Measurements from ENCODE around the gene SETD3. TPM values are rescaled to one million over a fixed set of nuclear protein-coding genes. Genes with fewer than 3 reads are reported as not detected.

Gene SETD3
- total RNA-seq, 1 donor from 2014 or later: 26.4 TPM

GRCh38 chr14:99512110-99512449 is 31.4 kb upstream of the SETD3 start:
- no peaks in the 10 kb centered on the region for H3K4me1 ChIP-seq
- no peaks in the 10 kb centered on the region for H3K9me3 ChIP-seq
- no peaks in the 10 kb centered on the region for H3K27me3 ChIP-seq
- no peak for DNase-seq (ENCODE audit: low spot score in 2 of 2)
- TF ChIP-seq CTCF (IDR thresholded peaks at IDR 0.05): no peak
- no peak overlapping the region for H3K27ac ChIP-seq
- H3K36me3 ChIP-seq: peaks cover 28 to 52% of the 10 kb centered on the region in 2 donors
- intact Hi-C loops (cut with DNase I): no loop called here
- H3K4me3 ChIP-seq: no peak overlapping the region

- Histone ChIP-seq H3K36me3 (peaks cover 33 to 58% of the 10 kb centered on the region in 2 donors), H3K27me3 (no peaks in the 10 kb centered on the region), H3K4me3 (no peak overlapping the region), H3K4me1 (no peaks in the 10 kb centered on the region), H3K9me3 (no peaks in the 10 kb centered on the region), H3K27ac (no peak overlapping the region)
- no peak for TF ChIP-seq CTCF (IDR thresholded peaks at IDR 0.05)
- peak in 1 of 2 donors; percentile 57 for DNase-seq (ENCODE audit: low spot score in 2 of 2)
- intact Hi-C loops (cut with DNase I): no loop called here
These were observed 30.9 kb upstream of the SETD3 start for GRCh38 chr14:99511421-99512109.

GRCh38 chr14:99510556-99511139 is 30.0 kb upstream of the SETD3 start:
- peaks cover 42 to 67% of the 10 kb centered on the region in 2 donors for H3K36me3 ChIP-seq

GRCh38 chr14:99509871-99510555 is 29.4 kb upstream of the SETD3 start:
- Histone ChIP-seq H3K9me3 (no peaks in the 10 kb centered on the region), H3K4me3 (no peak overlapping the region), H3K27ac (no peak overlapping the region), H3K36me3 (peaks cover 46 to 71% of the 10 kb centered on the region in 2 donors), H3K4me1 (no peaks in the 10 kb centered on the region), H3K27me3 (no peaks in the 10 kb centered on the region)
- no peak for TF ChIP-seq CTCF (IDR thresholded peaks at IDR 0.05)
- intact Hi-C loops (cut with DNase I): no loop called here
- DNase-seq (ENCODE audit: low spot score in 2 of 2): peak in 1 of 2 donors; percentile 46

More at GRCh38 chr14:99510556-99511139, 30.0 kb upstream of the SETD3 start:
- no peak overlapping the region for H3K4me3 ChIP-seq
- intact Hi-C loops (cut with DNase I): no loop called here
- DNase-seq (ENCODE audit: low spot score in 2 of 2): peak in 1 of 2 donors; percentile 39
- H3K4me1 ChIP-seq: no peaks in the 10 kb centered on the region
- H3K9me3 ChIP-seq: no peaks in the 10 kb centered on the region
- no peak overlapping the region for H3K27ac ChIP-seq
- no peak for TF ChIP-seq CTCF (IDR thresholded peaks at IDR 0.05)
- H3K27me3 ChIP-seq: no peaks in the 10 kb centered on the region

- H3K4me1 ChIP-seq: no peaks in the 10 kb centered on the region
- no peak for TF ChIP-seq CTCF (IDR thresholded peaks at IDR 0.05)
- H3K36me3 ChIP-seq: peaks cover 54 to 71% of the 10 kb centered on the region in 2 donors
- H3K4me3 ChIP-seq: no peak overlapping the region
- peak in 1 of 2 donors; percentile 56 for DNase-seq (ENCODE audit: low spot score in 2 of 2)
- H3K27ac ChIP-seq: no peak overlapping the region
- H3K27me3 ChIP-seq: no peaks in the 10 kb centered on the region
- intact Hi-C loops (cut with DNase I): no loop called here
- no peaks in the 10 kb centered on the region for H3K9me3 ChIP-seq
These were observed 28.4 kb upstream of the SETD3 start for GRCh38 chr14:99508896-99509629.

Data from ascending aorta (tissue), 2 donors.